Measurements from ENCODE around the gene C1GALT1.

The C1GALT1 gene

DNA sequence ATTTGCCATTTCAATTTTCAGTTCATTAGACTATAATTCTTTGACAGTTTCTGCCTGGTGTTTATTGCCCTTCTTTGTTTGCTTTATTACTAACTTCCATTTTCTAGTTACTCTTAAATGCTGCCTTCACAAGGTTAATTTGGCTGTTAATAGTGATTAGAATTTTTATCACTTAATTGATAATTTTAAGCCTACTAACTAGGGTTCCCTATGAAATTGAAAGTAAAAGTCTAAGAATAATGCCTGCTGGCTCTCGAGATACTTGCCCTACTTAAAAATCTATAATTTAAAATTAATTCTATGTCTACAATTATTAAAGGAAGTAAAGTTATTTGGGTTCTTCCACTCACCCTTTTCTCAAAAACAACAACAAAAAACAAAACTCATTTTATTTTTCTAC is 65.3 kb downstream of the C1GALT1 start:
- H3K4me3 ChIP-seq (replicated peaks in 1 of 2; ENCODE audit: low read depth in 2 of 2, low read length in 2 of 2), result no peak overlapping the region
- DNase-seq (ENCODE audit: low read depth in 2 of 2), result no peak
- TF ChIP-seq, protein P1, sequence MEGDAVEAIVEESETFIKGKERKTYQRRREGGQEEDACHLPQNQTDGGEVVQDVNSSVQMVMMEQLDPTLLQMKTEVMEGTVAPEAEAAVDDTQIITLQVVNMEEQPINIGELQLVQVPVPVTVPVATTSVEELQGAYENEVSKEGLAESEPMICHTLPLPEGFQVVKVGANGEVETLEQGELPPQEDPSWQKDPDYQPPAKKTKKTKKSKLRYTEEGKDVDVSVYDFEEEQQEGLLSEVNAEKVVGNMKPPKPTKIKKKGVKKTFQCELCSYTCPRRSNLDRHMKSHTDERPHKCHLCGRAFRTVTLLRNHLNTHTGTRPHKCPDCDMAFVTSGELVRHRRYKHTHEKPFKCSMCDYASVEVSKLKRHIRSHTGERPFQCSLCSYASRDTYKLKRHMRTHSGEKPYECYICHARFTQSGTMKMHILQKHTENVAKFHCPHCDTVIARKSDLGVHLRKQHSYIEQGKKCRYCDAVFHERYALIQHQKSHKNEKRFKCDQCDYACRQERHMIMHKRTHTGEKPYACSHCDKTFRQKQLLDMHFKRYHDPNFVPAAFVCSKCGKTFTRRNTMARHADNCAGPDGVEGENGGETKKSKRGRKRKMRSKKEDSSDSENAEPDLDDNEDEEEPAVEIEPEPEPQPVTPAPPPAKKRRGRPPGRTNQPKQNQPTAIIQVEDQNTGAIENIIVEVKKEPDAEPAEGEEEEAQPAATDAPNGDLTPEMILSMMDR (IDR thresholded peaks at IDR 0.05; ENCODE audit: low read depth, low read length), result no peak

DNA sequence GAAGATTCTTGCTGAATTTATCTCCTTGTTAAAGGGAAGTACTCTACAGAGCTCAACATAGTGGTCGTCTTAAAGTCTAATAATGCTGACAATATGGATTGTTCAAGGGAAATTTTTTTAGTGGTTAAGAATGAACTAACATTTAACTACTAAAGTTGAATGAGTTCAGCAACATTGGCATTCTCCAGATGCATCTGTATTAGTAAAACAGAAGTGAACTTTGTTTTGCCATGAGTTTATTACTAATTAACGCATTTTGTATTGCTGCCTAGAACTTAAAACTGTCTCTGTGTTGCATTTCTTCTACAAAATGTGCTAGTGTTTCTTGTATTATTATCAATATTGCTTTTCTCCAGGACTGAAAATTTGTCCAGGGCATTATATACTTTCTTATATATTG is 67.5 kb downstream of the C1GALT1 start:
- no peak for DNase-seq (ENCODE audit: low read depth in 2 of 2)
- TF ChIP-seq, protein P1 (IDR thresholded peaks at IDR 0.05; ENCODE audit: low read depth, low read length), result no peak
- no peak overlapping the region for H3K4me3 ChIP-seq (replicated peaks in 1 of 2; ENCODE audit: low read depth in 2 of 2, low read length in 2 of 2)

DNA sequence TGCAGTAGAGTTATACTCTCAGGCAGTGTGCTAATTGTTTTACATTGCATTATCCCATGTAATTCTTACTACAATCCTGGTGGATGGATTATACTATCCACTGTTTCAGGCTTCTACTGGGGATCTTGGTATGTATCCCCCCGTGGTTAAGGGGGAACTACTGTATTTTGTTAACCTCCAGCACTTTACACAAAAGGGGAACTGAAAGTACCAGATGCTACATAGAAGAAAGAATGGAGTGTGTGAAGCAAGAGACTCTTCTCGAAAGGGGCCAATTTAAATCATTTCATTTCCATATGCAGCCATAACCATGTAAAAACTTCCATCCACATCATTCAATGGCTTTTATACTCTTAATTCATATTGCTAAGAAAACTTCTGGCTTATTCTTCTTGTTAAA is 69.4 kb downstream of the C1GALT1 start:
- H3K4me3 ChIP-seq (replicated peaks in 1 of 2; ENCODE audit: low read depth in 2 of 2, low read length in 2 of 2), result no peak overlapping the region
- no peak for DNase-seq (ENCODE audit: low read depth in 2 of 2)

DNA sequence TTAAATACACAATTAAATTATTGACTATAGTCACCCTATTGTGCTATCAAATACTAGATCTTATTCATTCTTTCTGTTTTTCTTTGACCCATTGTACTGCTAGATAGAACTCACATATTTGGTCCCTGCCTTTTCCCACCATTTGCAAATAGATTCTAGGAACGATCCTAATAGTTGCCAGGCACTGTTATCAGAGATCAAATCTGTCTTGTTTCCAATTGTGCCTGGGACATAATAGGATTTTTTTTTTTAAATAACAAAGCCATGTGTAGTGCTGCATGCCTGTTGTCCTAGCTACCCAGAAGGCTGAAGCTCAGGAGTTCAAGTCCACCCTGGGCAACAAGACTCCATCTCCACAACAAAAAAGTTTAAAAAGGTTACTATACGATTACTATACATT is 72.0 kb downstream of the C1GALT1 start:
- no peak for DNase-seq (ENCODE audit: low read depth in 2 of 2)
- H3K4me3 ChIP-seq (replicated peaks in 1 of 2; ENCODE audit: low read depth in 2 of 2, low read length in 2 of 2), result no peak overlapping the region
- TF ChIP-seq, protein P1 (IDR thresholded peaks at IDR 0.05; ENCODE audit: low read depth, low read length), result no peak

More for the DNA sequence above, 69.4 kb downstream of the C1GALT1 start:
- TF ChIP-seq, protein P1 (IDR thresholded peaks at IDR 0.05; ENCODE audit: low read depth, low read length), result no peak

DNA sequence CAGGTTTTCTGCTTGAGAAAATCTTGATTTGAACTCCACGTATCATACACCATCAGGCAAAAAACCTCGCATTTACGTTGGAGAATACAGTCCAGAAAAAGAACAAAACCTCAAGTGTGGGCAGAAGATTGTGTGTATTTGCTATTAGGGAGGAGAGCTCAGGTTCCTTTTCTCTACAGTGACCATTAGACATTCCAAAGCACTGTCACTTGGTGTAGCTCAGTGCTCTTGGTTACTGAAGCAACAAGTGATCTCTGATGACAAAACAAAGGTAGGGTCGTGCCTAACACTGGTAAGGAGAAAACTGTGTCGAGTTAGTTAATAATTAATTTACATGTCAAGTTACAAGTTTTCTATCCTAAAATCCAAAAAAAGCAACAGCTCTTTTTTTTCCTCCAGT is 72.6 kb downstream of the C1GALT1 start:
- no peak for DNase-seq (ENCODE audit: low read depth in 2 of 2)
- TF ChIP-seq, protein P1 (IDR thresholded peaks at IDR 0.05; ENCODE audit: low read depth, low read length), result no peak
- no peak overlapping the region for H3K4me3 ChIP-seq (replicated peaks in 1 of 2; ENCODE audit: low read depth in 2 of 2, low read length in 2 of 2)

DNA sequence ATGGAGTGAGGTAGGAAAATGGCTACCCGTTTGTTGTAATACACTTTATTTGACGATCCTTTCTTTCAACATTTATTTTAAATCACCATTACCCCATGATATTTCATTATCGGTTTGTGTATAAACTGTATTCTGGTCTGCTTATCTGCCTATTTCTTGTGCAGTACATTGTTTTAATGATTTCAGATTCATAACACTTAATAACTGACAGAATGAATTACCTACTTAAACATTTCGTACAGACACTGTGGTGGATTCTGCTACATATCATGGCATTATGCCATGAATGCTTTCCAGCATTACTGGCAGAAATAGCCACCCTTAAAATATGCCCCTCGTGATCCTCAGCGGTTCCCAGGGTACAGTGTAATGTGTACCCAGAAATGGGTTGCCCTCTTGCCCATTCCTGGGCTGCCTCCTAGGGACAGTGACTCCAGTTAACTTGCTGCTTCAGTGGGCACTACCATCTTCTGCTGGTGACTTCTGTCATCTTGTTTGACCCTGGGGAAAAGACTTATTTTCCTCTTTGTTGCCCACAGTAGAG is 74.5 kb downstream of the C1GALT1 start:
- DNase-seq (ENCODE audit: low read depth in 2 of 2), result no peak
- H3K4me3 ChIP-seq (replicated peaks in 1 of 2; ENCODE audit: low read depth in 2 of 2, low read length in 2 of 2), result no peak overlapping the region
- TF ChIP-seq, protein P1 (IDR thresholded peaks at IDR 0.05; ENCODE audit: low read depth, low read length), result no peak
